Brain microvascular endothelial cell (primary cell): ENCODE results near the gene FTSJ3.

Experiments
- DNase-seq: peaks from one replicate; pipeline ENCODE4 v3.0.0-alpha.2; 2020
- H3K27ac ChIP-seq: fragments of 250-450 bp; sonication (Bioruptor Pico); 2 replicates; pipeline ENCODE4 v1.5.1; 2020; ENCODE audit warnings: mild to moderate bottlenecking, moderate library complexity
- H3K27me3 ChIP-seq: fragments of 250-450 bp; sonication (Bioruptor Pico); replicated peaks from 2 replicates; pipeline ENCODE4 v1.5.1; 2020; ENCODE audit warnings: mild to moderate bottlenecking
- H3K36me3 ChIP-seq: fragments of 250-450 bp; sonication (Bioruptor Pico); replicated peaks from 2 replicates; pipeline ENCODE4 v1.5.1; 2020; ENCODE audit warnings: mild to moderate bottlenecking
- H3K4me3 ChIP-seq: 2 replicates; pipeline ENCODE4 v1.5.1; 2011; ENCODE audit warnings: low read depth, mild to moderate bottlenecking, control low read depth, low read length, moderate library complexity
- in situ Hi-C: cut with HindIII; loops from 2 replicates; pipeline ENCODE4 v1.10.0; 2017; ENCODE audit warnings: low sequenced_read_pairs, low pct_ligation_motif_present
- TF ChIP-seq, protein P1 (sequence below): IDR thresholded peaks from 2 replicates; pipeline ENCODE4 v1.5.1; 2011; ENCODE audit warnings: low read depth, mild to moderate bottlenecking, moderate library complexity, low read length, control low read depth, inconsistent platforms; ENCODE audit errors: missing control alignments

Gene FTSJ3

DNA sequence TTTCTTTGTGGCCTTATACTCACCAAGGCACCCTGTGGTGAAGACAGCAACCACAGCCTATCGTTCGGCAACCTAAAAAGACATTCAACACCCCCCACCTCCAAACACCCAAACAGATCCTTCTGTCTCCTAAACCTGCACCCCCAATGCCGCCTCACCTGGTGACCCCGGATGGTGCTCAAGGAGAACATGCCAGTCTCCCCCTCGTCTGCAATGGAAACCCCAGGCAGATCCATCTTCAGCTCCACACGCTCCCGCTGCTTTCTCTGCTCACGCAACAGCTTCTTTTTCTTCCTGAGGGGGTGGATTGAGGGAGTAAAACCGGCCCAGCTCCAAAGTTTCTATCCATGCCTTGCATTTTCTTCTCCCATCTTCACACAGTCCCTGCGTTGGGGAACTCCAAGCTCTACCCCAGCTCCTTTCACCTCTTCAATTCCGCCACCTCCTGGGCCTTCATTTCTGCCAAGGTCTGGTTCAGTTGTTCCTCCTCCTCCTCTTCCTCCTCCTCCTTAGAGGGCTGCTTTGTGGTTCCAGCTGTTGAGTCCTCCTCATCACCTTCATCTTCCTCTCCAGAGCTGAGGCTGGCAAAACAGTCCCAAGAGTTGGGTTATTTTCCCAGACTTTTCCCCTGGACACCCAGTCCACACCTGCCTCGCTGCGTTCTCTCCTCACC lies 3.7 kb downstream of the FTSJ3 start:
- Histone ChIP-seq H3K27ac (no peak overlapping the region), H3K27me3 (no peaks in the 10 kb centered on the region), H3K4me3 (no peak overlapping the region), H3K36me3 (peaks cover 73% of the 10 kb centered on the region)
- TF ChIP-seq, protein P1, sequence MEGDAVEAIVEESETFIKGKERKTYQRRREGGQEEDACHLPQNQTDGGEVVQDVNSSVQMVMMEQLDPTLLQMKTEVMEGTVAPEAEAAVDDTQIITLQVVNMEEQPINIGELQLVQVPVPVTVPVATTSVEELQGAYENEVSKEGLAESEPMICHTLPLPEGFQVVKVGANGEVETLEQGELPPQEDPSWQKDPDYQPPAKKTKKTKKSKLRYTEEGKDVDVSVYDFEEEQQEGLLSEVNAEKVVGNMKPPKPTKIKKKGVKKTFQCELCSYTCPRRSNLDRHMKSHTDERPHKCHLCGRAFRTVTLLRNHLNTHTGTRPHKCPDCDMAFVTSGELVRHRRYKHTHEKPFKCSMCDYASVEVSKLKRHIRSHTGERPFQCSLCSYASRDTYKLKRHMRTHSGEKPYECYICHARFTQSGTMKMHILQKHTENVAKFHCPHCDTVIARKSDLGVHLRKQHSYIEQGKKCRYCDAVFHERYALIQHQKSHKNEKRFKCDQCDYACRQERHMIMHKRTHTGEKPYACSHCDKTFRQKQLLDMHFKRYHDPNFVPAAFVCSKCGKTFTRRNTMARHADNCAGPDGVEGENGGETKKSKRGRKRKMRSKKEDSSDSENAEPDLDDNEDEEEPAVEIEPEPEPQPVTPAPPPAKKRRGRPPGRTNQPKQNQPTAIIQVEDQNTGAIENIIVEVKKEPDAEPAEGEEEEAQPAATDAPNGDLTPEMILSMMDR = no peak
- in situ Hi-C loops = no loop called here
- DNase-seq = no peak

DNA sequence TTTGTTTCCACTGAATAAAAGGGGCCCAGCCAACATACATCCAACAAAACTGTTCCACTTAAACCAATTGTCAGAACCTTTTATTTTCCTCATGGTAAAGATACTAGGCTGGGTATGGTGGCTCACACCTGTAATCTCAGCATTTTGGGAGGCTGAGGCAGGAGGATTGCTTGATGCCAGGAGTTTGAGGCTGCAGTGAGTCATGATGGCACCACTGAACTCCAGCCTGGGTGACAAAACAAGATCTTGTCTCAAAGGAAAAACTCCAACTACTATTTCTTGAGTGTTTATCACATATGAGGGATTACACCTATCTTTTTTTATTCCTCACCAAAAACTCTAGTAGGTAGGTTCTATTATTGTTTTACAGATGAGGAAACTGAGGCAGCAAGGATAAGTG lies 4.9 kb downstream of the FTSJ3 start:
- H3K27me3 ChIP-seq = no peaks in the 10 kb centered on the region
- peaks cover 81% of the 10 kb centered on the region for H3K36me3 ChIP-seq
- TF ChIP-seq, protein P1 = no peak
- H3K27ac ChIP-seq = no peak overlapping the region
- DNase-seq = no peak
- in situ Hi-C loops = no loop called here
- H3K4me3 ChIP-seq = no peak overlapping the region

DNA sequence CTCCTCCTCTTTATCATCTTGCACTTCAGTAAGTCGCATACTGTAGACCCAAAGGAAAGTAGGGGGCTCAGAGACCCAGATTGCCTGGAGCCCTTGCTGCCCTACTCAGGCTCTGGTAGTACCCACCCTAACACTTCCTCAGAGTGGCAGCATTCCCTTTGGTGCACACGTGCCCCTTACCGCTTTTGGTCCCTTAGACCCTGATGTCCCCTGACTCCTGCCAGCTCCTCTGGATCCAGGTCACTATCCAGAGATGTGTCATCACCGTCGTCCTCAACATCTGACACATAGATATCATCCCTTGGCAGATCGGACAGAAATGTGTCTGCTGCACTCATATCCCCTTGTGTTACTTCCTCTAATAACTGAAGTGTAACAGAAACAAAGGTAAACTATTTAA lies 5.7 kb downstream of the FTSJ3 start:
- H3K36me3 ChIP-seq = peaks cover 89% of the 10 kb centered on the region
- H3K27ac ChIP-seq = no peak overlapping the region
- H3K27me3 ChIP-seq = no peaks in the 10 kb centered on the region
- no peak for DNase-seq
- H3K4me3 ChIP-seq = no peak overlapping the region
- in situ Hi-C loops = no loop called here
- TF ChIP-seq, protein P1 = no peak

DNA sequence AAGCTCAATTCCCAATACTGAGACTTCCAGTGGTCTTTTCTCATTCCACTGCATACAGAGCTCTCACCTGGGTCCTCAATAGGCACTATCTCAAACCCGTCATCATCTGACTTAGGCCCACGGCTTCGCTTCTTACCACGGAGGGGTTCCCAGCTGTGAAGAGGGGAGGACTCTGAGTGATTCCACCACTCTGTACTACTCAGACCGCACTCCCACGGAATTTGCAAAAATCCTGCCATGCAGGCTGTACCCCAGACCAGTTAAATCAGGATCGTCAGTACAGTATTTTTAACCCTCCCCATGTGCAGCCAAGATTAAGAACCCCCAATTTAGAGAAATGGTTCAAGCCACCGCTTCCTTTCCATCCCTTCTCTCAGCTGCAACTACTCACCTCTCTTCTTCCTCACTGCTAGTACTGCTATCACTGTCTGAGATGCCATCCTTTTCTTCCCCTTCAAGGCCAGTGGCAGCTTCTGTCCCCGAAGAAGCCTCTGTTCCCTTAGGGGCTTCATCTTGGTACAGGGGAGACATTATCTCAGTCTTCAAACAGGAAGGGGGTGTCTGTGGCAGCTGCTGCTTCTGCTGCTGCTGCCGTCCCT lies 6.4 kb downstream of the FTSJ3 start:
- no peak overlapping the region for H3K27ac ChIP-seq
- H3K4me3 ChIP-seq = no peak overlapping the region
- TF ChIP-seq, protein P1 = no peak
- H3K27me3 ChIP-seq = no peaks in the 10 kb centered on the region
- in situ Hi-C loops = no loop called here
- peaks cover 95% of the 10 kb centered on the region for H3K36me3 ChIP-seq
- DNase-seq = no peak

DNA sequence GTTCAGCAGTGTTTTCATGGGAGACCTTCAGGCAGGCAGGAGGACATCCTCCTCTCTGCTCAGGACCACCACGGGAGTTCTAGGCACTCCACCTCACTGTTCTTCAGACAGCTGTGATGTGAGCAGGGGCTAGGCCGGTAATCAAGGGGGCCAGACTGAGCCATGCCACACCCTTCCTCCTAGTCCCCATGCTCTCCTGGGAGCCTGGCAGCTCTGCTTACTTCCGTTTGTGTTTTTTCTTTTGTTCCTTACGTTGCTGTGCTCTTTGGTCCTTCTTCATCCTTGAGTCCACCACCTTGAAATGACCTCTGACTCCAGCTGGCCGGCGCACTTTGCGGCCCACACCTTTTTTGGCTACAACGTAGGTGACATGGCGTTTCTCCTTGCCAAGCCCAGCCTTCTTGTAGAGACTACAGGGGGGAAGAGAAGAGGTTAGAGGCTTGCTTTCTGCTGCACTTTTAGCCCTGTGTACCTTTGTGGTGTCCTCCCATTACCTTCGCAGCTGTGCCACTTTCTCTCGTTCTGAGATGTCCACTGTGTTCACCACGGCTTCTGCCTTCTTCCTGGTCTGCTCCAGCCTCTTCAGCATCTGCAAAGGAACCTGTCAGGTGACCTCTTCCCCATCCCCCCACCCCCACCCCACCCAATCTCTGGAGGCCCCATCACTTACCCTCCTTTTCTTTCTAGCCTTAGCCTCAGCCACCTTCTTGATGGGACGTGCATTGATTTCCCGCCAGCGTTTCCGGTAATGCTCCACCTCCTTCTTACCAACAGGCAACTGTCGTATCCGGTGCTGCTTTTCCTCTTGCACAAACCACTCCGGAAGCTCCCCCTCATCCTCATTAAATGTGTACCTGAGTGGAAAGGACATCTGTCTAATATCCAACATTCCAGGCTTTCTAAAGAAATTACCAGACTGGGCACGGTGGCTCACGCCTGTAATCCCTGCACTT lies 7.6 kb downstream of the FTSJ3 start:
- TF ChIP-seq, protein P1 = no peak
- H3K36me3 ChIP-seq = peaks cover 97% of the 10 kb centered on the region
- no peak for DNase-seq
- H3K27me3 ChIP-seq = no peaks in the 10 kb centered on the region
- no peak overlapping the region for H3K4me3 ChIP-seq
- no peak overlapping the region for H3K27ac ChIP-seq
- in situ Hi-C loops = no loop called here
